ENCODE results near the gene LRP5.

GRCh38 chr11:68429661-68430060 lies 117.3 kb downstream of the LRP5 start:
- TF ChIP-seq CTCF (IDR thresholded peaks at IDR 0.05; ENCODE audit: poor library complexity) (no peak), EZH2phosphoT487 (IDR thresholded peaks at IDR 0.05; ENCODE audit: low read depth, severe bottlenecking, unreplicated experiment) (no peak), EZH2 (IDR thresholded peaks at IDR 0.05; ENCODE audit: borderline replicate concordance) (no peak)
